Activated CD8-positive, alpha-beta memory T cell treated with anti-CD3 and anti-CD28 coated beads, Interleukin-2, amount 50 U/mL, for 1 hour (primary cell): ENCODE data around the gene ATAD2B.
"Not testable (repeated sequence)": the region's sequence is repeated elsewhere in the genome, so short reads cannot be mapped to it uniquely, and the experiment has no call there.

Source experiments
- DNase-seq: peaks from one replicate; pipeline ENCODE4 v3.0.0-alpha.2; 2020; ENCODE audit errors: extremely low read depth

Gene ATAD2B

GRCh38 chr2:23791030-23791429 lies 135.9 kb downstream of the ATAD2B start:
- DNase-seq, result no peak

GRCh38 chr2:23789012-23789411 lies 137.9 kb downstream of the ATAD2B start:
- DNase-seq, result no peak

GRCh38 chr2:23788100-23788499 lies 138.8 kb downstream of the ATAD2B start:
- DNase-seq, result no peak

- DNase-seq, result no peak
Measured at GRCh38 chr2:23784971-23785370, 142.0 kb downstream of the ATAD2B start.

GRCh38 chr2:23782646-23783045 lies 144.3 kb downstream of the ATAD2B start:
- no peak for DNase-seq

- no peak for DNase-seq
Measured at GRCh38 chr2:23782126-23782525, 144.8 kb downstream of the ATAD2B start.

- DNase-seq, result not testable (repeated sequence)
Measured at GRCh38 chr2:23780465-23780864, 146.5 kb downstream of the ATAD2B start.

- no peak for DNase-seq
Measured at GRCh38 chr2:23777826-23778225, 149.1 kb downstream of the ATAD2B start.

- no peak for DNase-seq
Measured at GRCh38 chr2:23776021-23776420, 150.9 kb downstream of the ATAD2B start.

GRCh38 chr2:23772684-23773083 lies 154.2 kb downstream of the ATAD2B start:
- DNase-seq, result no peak

- no peak for DNase-seq
Measured at GRCh38 chr2:23772056-23772455, 154.9 kb downstream of the ATAD2B start.

GRCh38 chr2:23769364-23769763 lies 157.6 kb downstream of the ATAD2B start:
- no peak for DNase-seq

GRCh38 chr2:23767876-23768621 lies 158.9 kb downstream of the ATAD2B start:
- no peak for DNase-seq

GRCh38 chr2:23762141-23762540 lies 164.8 kb downstream of the ATAD2B start:
- DNase-seq, result no peak

GRCh38 chr2:23761638-23762037 lies 165.3 kb downstream of the ATAD2B start:
- no peak for DNase-seq

GRCh38 chr2:23760736-23761135 lies 166.2 kb downstream of the ATAD2B start:
- no peak for DNase-seq

GRCh38 chr2:23757686-23758433 lies 169.1 kb downstream of the ATAD2B start:
- DNase-seq, result no peak

- no peak for DNase-seq
Measured at GRCh38 chr2:23756593-23757292, 170.2 kb downstream of the ATAD2B start.

- DNase-seq, result no peak
Measured at GRCh38 chr2:23754970-23755369, 172.0 kb downstream of the ATAD2B start.

- DNase-seq, result no peak
Measured at GRCh38 chr2:23753291-23754010, 173.5 kb downstream of the ATAD2B start.

GRCh38 chr2:23751747-23752265 lies 175.1 kb downstream of the ATAD2B start:
- DNase-seq, result no peak
